T47D (cell line): Measurements from ENCODE around the gene BAIAP3.

ENCODE experiments used
- DNase-seq, 2 experiments: peaks; one replicate each; pipeline versions ENCODE4 v3.0.0 to v3.0.0-alpha.2; 2011 to 2012; ENCODE audit warnings: low read depth in 1 of 2, low spot score in 1 of 2
- JUND ChIP-seq: IDR thresholded peaks from 2 replicates; pipeline ENCODE4 v1.6.1; 2012; ENCODE audit warnings: low read depth
- in situ Hi-C: cut with HindIII; loops from 2 replicates; pipeline ENCODE4 v1.10.0; 2016; ENCODE audit warnings: low sequenced_read_pairs, low pct_unique_long_range_greater_than_20kb

The BAIAP3 gene

DNA sequence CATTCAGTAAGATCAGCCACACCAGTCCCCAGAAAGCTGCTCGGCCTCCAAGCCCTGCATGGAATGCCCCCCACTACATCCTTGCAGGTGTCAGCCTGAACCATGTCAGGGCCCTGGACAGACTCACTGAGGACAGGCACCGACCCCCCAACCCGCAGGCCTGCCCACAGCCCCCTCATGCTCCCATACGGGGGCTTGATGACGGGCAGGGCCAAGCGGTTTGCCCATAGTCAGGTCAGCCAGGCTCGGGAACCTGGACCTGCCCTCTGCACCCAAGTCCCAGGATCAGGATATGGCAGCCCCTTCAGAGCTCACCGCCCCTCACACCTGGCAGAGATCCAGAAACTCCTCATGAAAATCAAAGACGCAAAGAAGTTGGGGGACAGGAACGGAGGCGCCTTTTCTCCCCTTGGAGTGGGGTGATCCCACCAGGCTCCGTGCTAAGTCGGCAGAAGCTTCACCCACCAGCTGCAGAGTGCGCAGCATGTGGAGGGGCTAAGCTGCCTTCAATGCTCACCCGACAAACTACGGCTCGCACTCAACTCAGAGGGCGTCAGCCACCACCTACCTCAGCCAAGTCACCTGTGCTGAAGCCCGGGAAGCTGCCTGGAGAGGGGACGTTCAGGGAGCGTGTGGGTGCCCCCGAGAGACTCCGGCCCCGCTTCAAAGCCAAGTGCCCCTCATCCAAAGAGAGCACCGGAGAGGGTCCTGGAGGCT lies 44.8 kb downstream of the BAIAP3 start:
- in situ Hi-C loops: no loop called here
- DNase-seq: peak in 1 of 2 experiments; percentile 24
- no peak for TF ChIP-seq JUND

DNA sequence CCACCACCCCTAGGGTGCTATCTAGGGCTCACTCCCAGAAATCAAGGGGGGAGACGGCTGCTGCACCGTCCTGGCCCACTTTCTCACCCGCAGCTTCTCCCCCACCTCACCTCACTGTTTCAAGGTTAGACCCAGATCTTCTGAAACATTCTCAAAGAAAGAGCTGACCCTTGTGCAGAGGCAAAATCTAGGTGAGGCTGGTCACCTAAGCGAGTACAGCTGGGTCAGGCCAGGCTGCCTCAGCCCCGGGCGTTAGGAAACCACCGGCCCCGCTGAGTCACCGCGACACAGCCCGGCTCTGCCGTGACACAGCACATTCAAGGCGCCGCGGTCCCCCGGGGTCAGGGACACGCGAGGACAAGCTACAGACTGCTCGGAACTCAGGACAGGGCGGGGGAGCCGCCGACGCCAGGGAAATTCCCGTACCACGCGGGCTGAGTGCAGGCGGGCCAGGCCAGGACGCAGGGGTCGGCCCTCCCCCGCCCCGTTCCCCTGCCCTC lies 45.4 kb downstream of the BAIAP3 start:
- peak; percentile 77 to 89 for DNase-seq
- in situ Hi-C loops: no loop called here
- no peak for TF ChIP-seq JUND

DNA sequence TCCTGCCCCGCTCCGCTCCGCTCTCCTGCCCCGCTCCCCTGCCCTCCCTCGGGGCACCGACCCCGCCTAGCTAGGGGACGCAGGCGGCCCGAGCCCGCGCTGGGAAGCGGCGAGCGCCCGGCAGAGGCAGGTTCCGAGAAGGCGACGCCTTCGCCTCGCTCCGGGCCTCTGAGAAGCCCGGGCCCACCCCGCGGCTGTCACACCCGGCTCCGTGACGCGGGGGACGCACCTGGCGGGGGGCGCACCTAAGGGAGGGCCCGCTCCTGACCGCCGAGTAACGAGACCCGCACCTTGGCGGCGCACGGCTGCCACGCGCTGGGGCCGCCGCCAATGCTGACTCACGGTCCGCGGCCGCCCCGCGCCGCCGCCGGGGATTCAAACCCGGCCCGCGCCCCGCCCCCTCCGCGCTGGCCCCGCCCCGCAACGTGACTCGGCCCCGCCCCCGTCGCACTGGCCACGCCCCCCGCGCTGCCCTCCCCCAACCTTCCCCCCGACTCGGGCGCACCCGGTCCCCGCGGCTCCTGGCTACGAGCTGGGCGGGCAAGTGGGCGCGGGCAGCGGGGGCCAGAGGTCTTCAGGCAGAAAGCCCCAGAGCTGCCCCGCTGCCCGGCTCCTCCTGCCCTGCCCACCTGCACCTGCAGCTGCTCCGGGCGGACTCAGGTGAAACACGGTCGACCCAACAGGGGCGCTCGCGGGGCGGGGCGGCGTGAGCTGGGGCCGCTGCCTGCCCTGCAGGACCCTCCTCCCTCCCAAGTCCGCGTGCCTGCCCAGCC lies 46.0 kb downstream of the BAIAP3 start:
- in situ Hi-C loops: no loop called here
- TF ChIP-seq JUND: no peak
- peak; percentile 69 to 76 for DNase-seq

DNA sequence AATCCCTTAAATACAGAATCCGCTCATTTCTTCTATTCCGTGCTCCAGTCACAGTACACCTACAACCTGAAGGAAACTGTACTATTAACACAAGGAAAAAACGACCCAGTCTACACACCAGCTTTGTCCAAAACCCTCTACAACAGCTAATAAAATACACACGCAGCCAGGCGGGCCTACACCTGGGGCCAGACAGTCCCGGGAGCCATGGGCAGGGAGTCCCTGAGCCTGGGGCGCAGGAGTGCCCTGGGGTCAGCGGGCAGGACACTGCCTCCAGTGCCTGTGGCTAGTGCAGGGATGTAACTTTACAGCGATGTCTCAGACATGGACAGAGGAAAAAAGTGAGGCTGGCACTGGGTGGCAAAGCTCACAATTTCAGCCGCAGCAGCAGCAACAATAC lies 46.8 kb downstream of the BAIAP3 start:
- no peak for DNase-seq
- in situ Hi-C loops: no loop called here

DNA sequence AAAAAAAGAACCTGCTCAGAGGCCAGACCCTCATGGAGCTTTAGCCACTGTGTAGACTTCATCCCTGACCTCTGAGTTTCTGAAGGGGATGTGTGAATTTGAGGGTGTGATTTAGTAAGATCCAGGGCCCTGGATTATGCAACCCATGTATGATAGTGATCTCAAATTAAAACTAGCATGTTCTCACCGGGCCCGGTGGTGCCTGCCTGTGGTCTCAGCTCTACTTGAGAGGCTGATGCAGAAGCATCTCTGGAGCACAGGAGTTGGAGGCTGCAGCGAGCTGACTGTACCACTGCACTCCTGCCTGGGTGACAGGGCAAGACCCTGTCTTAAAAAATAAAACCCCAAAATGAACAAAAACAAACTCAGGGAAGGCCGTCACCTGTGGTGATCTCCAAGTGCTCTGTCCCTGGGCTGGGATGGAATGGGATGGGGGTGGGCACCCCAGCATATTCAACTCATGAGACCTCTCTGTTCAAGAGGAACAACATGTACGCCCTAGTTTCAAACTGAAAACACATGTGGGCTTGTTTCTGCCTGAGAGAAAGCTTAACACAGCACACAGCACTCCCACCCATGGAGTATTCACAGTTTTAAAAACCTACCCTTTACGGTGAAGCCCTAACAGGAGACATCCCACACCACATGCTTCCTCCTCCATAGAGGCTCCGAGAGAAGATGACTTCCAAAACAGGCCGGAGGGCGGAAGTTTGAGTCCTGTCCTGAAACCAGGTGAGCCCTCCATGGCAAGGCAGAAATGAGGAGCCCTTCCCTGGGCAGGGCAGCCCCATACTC lies 48.4 kb downstream of the BAIAP3 start:
- no peak for DNase-seq
- in situ Hi-C loops: no loop called here
- no peak for TF ChIP-seq JUND

More for the DNA sequence above, 46.8 kb downstream of the BAIAP3 start:
- TF ChIP-seq JUND: no peak

DNA sequence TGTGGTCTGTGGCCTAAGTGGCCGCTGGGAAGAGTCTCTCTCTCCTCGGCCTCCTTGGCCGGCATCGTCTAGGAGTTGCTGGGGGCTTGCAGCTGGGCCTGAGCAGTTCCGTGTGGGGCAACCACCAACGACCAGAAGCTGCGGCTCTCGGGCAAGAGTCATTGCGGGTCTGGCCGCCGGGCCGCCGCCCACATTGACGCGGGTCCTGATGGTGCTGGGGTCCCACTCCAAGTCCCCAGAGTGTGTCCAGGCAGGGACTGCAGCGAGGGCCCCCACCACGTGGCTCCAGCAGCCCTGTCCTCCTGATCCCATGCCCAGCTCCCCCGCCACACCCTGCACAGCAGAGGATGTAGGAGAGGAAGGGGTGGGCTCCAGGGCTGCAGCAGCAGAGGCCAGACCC lies 50.1 kb downstream of the BAIAP3 start:
- in situ Hi-C loops: no loop called here
- no peak for DNase-seq
- no peak for TF ChIP-seq JUND

DNA sequence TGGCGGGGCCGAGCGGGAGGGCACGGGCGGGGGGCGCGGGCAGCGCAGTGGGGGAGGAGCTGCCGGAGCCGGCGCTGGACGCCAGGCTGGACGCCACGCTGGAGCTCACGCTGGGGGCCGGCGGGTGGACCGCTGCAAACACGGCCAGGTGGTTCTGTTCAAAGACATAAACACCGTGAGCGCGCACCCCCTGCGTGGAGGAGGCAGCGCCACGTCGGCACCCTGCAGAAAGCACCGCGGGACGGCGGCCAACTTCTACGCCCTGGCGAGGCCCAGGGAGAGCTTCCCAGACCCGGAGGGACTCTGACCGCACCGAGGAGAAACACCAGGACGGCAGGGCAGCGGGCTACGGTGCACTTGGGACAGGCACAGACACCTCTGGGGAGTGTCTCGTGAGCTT lies 51.8 kb downstream of the BAIAP3 start:
- TF ChIP-seq JUND: no peak
- in situ Hi-C loops: no loop called here
- DNase-seq: no peak

DNA sequence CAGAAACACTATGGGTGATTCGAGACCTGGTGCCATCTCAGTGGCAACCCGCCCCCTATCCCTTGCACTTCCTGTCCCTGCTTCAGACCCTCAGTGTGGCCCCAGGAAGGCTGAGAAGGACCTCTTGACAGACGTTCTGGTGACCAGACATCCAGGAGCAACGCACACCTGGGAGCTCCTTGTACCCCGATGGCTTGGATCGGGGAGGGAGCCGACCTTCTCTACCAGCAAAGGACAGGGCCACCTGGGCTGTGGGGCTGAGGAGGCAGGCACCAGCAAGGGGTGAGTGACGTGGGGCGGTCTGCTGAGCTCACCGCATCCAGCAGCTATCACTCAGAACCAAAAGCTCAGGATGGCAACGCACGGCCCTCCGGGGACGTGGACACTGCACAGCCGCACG lies 53.9 kb downstream of the BAIAP3 start:
- no peak for TF ChIP-seq JUND
- DNase-seq: no peak
- in situ Hi-C loops: no loop called here

DNA sequence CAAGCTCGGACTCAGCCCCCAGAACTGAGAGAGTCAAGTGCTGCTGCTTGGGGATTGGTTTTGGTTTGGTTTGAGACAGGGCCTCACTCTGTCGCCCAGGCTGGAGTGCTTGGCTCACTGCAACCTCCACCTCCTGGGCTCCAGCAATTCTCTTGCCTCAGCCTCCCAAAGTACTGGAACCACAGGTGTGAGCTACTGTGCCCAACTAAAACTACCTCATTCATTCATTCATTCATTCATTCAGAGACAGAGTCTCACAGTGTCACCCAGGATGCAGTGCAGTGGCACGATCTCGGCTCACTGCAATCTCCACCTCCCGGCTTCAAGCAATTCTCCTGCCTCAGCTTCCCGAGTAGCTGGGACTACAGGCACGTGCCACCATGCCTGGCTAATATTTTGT lies 56.3 kb downstream of the BAIAP3 start:
- in situ Hi-C loops: no loop called here
- no peak for TF ChIP-seq JUND
- DNase-seq: no peak

DNA sequence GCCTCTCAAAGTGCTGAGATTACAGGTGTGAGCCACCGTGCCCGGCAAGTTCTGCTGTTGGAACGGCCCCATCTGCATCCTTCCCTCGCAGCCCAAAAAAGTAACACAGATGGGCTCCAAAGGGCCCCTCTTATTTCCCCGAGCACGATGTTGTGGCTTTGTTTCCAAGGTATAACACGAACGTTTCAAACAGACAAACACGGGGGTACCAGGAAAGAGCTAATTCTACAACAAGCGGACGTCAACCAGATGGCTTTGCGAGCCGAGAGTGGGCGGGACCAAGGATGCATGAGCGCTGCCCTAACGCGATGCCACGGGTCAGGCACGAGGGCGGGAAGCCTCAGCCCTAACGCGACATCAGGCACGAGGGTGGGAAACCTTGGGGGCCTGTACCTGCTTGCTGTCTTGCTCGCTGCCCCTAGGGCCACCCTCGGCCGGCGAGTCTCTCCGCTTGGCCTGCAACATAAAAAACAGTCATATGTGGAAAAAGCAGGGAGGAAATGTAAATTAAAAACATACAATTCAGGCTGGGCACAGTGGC lies 56.9 kb downstream of the BAIAP3 start:
- in situ Hi-C loops: no loop called here
- no peak for TF ChIP-seq JUND
- DNase-seq: no peak

DNA sequence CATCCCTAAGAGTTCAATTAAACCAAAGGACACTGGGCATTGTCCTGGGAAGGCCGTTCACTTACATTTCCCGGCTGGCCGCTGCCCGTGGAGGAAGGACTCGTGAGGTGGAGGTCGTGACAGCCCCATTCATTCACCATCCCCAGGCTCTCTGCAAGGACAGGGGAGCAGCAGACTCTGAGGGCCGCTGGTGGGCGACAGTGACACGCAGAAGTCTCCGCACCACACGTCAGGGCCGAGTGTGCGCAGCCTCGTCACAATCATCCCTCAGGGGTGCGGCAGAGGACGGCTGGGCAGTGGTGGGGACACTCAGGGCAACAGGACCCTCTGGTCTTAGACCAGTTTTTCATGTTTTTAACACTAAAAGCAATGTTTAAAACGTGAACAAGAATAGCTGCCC lies 59.4 kb downstream of the BAIAP3 start:
- no peak for DNase-seq
- TF ChIP-seq JUND: no peak
- in situ Hi-C loops: no loop called here

DNA sequence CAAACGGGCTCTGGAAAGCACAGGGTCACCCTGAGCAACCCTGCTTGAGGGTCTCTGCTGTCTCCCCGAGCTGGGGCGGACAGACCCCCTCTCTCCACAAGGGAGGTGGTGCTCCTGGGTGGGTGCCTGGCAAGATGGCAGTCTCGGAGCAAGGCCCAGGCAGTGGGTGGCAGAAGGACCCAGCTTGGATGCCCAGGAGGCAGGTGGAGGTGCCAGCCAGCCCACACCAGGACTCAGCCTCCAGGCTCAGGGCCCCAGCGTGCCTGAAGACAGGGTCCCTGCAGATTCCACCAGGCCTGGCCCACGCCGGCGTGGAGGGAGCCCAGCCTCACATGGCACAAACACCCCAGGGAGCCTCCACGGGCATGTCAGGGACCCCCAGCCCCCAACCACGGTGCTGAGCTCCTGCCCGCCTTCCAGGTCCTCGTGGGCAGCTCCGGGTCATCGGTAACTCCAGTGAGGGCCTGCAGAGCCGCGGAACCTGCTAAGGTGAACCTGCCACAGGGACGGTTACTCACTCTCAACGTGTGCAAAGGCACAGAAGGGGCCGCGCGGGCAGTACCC lies 60.2 kb downstream of the BAIAP3 start:
- no peak for TF ChIP-seq JUND
- no peak for DNase-seq
- in situ Hi-C loops: no loop called here
